HG02852 (cell line): ENCODE measurements around the gene GLOD4.

Source experiments
- ATAC-seq: cut with Tn5 transposase; IDR thresholded peaks from one replicate; pipeline ENCODE4 v1.9.1; 2021; ENCODE audit warnings: mild to moderate bottlenecking, moderate library complexity; ENCODE audit not compliant: unreplicated experiment

Gene GLOD4

GRCh38 chr17:745406-745805 lies 36.7 kb downstream of the GLOD4 start:
- no peak for ATAC-seq

- no peak for ATAC-seq
Measured at GRCh38 chr17:744937-745336, 37.1 kb downstream of the GLOD4 start.

GRCh38 chr17:743139-743538 lies 38.9 kb downstream of the GLOD4 start:
- no peak for ATAC-seq

GRCh38 chr17:742147-742793 lies 39.8 kb downstream of the GLOD4 start:
- no peak for ATAC-seq

GRCh38 chr17:740240-741017 lies 41.7 kb downstream of the GLOD4 start:
- ATAC-seq = peak; percentile 73

GRCh38 chr17:737561-738113 lies 44.4 kb downstream of the GLOD4 start:
- ATAC-seq = no peak

GRCh38 chr17:733743-734142 lies 48.3 kb downstream of the GLOD4 start:
- ATAC-seq = no peak

- peak; percentile 24 for ATAC-seq
Measured at GRCh38 chr17:732902-733720, 49.0 kb downstream of the GLOD4 start.

GRCh38 chr17:732067-732901 lies 49.8 kb downstream of the GLOD4 start, which contains the start of gene TLCD3A:
Gene TLCD3A, plus strand, starts transcription at chr17:732596. Its CDS starts 52 bp downstream, at chr17:732648.
- ATAC-seq = peak; percentile 64

- ATAC-seq = peak; percentile 27
Measured at GRCh38 chr17:731644-732066, 50.4 kb downstream of the GLOD4 start.

GRCh38 chr17:728911-729310 lies 53.2 kb downstream of the GLOD4 start:
- no peak for ATAC-seq

GRCh38 chr17:726271-726919 lies 55.7 kb downstream of the GLOD4 start:
- no peak for ATAC-seq

GRCh38 chr17:725746-726145 lies 56.3 kb downstream of the GLOD4 start:
- no peak for ATAC-seq

GRCh38 chr17:725084-725483 lies 57.0 kb downstream of the GLOD4 start:
- no peak for ATAC-seq

- no peak for ATAC-seq
Measured at GRCh38 chr17:721540-721937, 60.5 kb downstream of the GLOD4 start.

- no peak for ATAC-seq
Measured at GRCh38 chr17:720706-721539, 61.2 kb downstream of the GLOD4 start.

GRCh38 chr17:718075-718474 lies 64.0 kb downstream of the GLOD4 start:
- no peak for ATAC-seq
